GM23338 (cell line): ENCODE data around the gene NDUFV2. TPM values are rescaled to one million over a fixed set of nuclear protein-coding genes. Genes with fewer than 3 reads are reported as not detected.

Experiments
- ATAC-seq: fragments of 200-7000 bp; cut with Tn5 transposase; 3 replicates; pipeline ENCODE4 v1.9.1; 2020
- DNase-seq: peaks from one replicate; pipeline ENCODE4 v3.0.0-alpha.2; 2015; ENCODE audit warnings: low spot score
- H2AFZ ChIP-seq: fragments of 200-600 bp; sonication (generic); 2 replicates; pipeline ENCODE4 v1.8.0; 2016; ENCODE audit warnings: antibody characterized with exemption, mild to moderate bottlenecking, moderate library complexity
- H3F3A ChIP-seq: fragments of 200-600 bp; sonication (generic); replicated peaks from 2 replicates; pipeline ENCODE4 v1.8.0; 2017; ENCODE audit warnings: antibody characterized with exemption, mixed run types, low read depth
- H3K27ac ChIP-seq: fragments of 200-600 bp; sonication (generic); 2 replicates; pipeline ENCODE4 v1.6.1; 2016; ENCODE audit warnings: low read depth
- H3K27me3 ChIP-seq: fragments of 200-600 bp; sonication (generic); 2 replicates; pipeline ENCODE4 v1.8.0; 2016; ENCODE audit warnings: mild to moderate bottlenecking, mixed run types, moderate library complexity; ENCODE audit not compliant: insufficient read depth
- H3K36me3 ChIP-seq: fragments of 200-600 bp; sonication (generic); 2 replicates; pipeline ENCODE4 v1.8.0; 2016; ENCODE audit warnings: mild to moderate bottlenecking; ENCODE audit not compliant: insufficient read depth
- H3K4me1 ChIP-seq: fragments of 200-600 bp; sonication (generic); 2 replicates; pipeline ENCODE4 v1.8.0; 2016; ENCODE audit warnings: mild to moderate bottlenecking, moderate library complexity; ENCODE audit not compliant: insufficient read depth
- H3K4me2 ChIP-seq: fragments of 200-600 bp; sonication (generic); 2 replicates; pipeline ENCODE4 v1.7.1; 2017; ENCODE audit warnings: mixed run types
- H3K4me3 ChIP-seq: fragments of 200-600 bp; sonication (generic); 2 replicates; pipeline ENCODE4 v1.6.1; 2016; ENCODE audit warnings: mixed run types
- H3K79me2 ChIP-seq: fragments of 200-600 bp; sonication (generic); replicated peaks from 2 replicates; pipeline ENCODE4 v1.8.0; 2017; ENCODE audit warnings: mild to moderate bottlenecking; ENCODE audit not compliant: insufficient read depth
- H3K9me2 ChIP-seq: fragments of 200-600 bp; sonication (generic); 2 replicates; pipeline ENCODE4 v1.8.0; 2017; ENCODE audit not compliant: insufficient read depth
- H4K20me1 ChIP-seq: fragments of 200-600 bp; sonication (generic); replicated peaks from 2 replicates; pipeline ENCODE4 v1.8.0; 2017; ENCODE audit warnings: mild to moderate bottlenecking; ENCODE audit not compliant: insufficient read depth
- H3K27ac Mint-ChIP-seq: 2 replicates; pipeline ENCODE4 v1.8.0; 2020; ENCODE audit warnings: inconsistent platforms, mild to moderate bottlenecking, moderate library complexity, mixed read lengths
- H3K27me3 Mint-ChIP-seq: 3 replicates; pipeline ENCODE4 v1.8.0; 2022; ENCODE audit warnings: low read depth, mild to moderate bottlenecking, moderate library complexity, mixed read lengths, inconsistent platforms; ENCODE audit not compliant: insufficient read depth, poor library complexity
- H3K36me3 Mint-ChIP-seq: 3 replicates; pipeline ENCODE4 v1.8.0; 2021; ENCODE audit warnings: low read depth, mild to moderate bottlenecking, inconsistent platforms, moderate library complexity, mixed read lengths
- H3K4me1 Mint-ChIP-seq: 3 replicates; pipeline ENCODE4 v1.8.0; 2020; ENCODE audit warnings: mild to moderate bottlenecking, inconsistent platforms, mixed read lengths
- H3K4me3 Mint-ChIP-seq: 3 replicates; pipeline ENCODE4 v1.8.0; 2021; ENCODE audit warnings: moderate library complexity, mild to moderate bottlenecking, inconsistent platforms, mixed read lengths
- H3K9me3 Mint-ChIP-seq: 3 replicates; pipeline ENCODE4 v1.8.0; 2020; ENCODE audit warnings: moderate library complexity, mild to moderate bottlenecking, inconsistent platforms, mixed read lengths
- CREB1 ChIP-seq: fragments of 250-450 bp; sonication (Bioruptor Pico); IDR thresholded peaks from 2 replicates; pipeline ENCODE4 v1.5.0; 2020; ENCODE audit warnings: low read depth, mild to moderate bottlenecking, moderate library complexity
- NANOG ChIP-seq: IDR thresholded peaks from 2 replicates; pipeline ENCODE4 v1.6.1; 2016; ENCODE audit warnings: antibody characterized with exemption, borderline replicate concordance
- ZNF114 ChIP-seq: fragments of 250-450 bp; sonication (Bioruptor Pico); IDR thresholded peaks from 2 replicates; pipeline ENCODE4 v1.5.0; 2020; ENCODE audit warnings: mild to moderate bottlenecking, moderate library complexity
- ZNF331 ChIP-seq: fragments of 250-450 bp; sonication (Bioruptor Pico); IDR thresholded peaks from 2 replicates; pipeline ENCODE4 v1.5.0; 2020; ENCODE audit warnings: low read depth, mild to moderate bottlenecking, moderate library complexity
- polyA plus RNA-seq: library from polyadenylated mRNA; unstranded; fragments of >200 nt; fragmentation: Nextera tagmentation; extraction: Ambion mirVana; gene quantifications from 2 replicates; pipeline ENCODE4 v1.2.1, GENCODE V29; 2016
- total RNA-seq: library from RNA; depleted of rRNA; stranded (reverse); fragments of >200 nt; shearing (Covaris generic); gene quantifications from 2 replicates; pipeline ENCODE4 v1.2.3, GENCODE V29; 2014
- TF ChIP-seq, protein P1 (sequence below): fragments of 250-450 bp; sonication (Bioruptor Pico); IDR thresholded peaks from 2 replicates; pipeline ENCODE4 v1.5.0; 2020; ENCODE audit warnings: mild to moderate bottlenecking, moderate library complexity
- TF ChIP-seq, protein P2 (sequence below): IDR thresholded peaks from one replicate; pipeline ENCODE4 v1.6.1; 2018; ENCODE audit warnings: antibody characterized with exemption; ENCODE audit not compliant: unreplicated experiment
- TF ChIP-seq, protein P3 (sequence below): IDR thresholded peaks from 2 replicates; pipeline ENCODE4 v1.6.1; 2016; ENCODE audit warnings: antibody characterized with exemption

NDUFV2 gene
- total and polyA plus RNA-seq, 2 experiments from 2014 or later = 157 to 577 TPM

DNA sequence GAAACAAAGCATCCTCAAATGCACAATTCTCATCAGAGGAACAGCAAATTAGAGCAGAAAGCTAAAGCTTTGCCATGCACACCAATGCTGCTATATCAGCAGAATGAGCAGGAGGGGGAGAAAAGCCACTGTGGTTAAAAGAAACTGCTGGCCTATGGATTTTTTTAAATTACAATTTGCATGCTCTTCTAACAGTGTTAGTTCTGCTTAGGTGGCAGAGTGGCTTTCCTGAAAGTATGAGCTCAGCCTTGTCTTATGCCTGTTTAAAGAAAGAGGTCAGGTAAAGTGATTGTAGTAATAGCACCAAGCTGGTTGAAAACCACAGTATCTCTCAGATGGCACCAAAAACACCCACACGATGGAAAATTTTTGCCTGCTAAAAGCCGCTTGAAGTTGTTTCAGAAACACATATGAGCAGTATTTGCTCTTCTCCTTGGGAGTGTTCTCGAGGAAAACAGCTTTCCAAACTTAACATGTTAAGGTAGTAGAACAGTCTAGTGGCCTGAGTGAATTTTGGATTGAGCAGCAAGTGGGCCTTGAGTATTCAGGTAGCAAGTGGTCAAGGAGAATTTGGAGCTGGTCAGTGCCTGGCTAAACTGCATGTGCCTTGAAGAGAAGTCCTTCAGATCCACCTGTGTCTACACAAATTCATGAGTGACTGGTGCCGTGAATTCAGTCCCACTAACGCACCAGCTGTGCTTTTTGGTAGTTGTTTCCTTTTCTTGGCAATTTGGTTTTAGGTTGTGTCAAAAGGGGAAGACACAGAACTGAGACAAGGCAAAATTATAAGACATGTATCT is 19.6 kb upstream of the NDUFV2 start (continued):
- TF ChIP-seq, protein P1, sequence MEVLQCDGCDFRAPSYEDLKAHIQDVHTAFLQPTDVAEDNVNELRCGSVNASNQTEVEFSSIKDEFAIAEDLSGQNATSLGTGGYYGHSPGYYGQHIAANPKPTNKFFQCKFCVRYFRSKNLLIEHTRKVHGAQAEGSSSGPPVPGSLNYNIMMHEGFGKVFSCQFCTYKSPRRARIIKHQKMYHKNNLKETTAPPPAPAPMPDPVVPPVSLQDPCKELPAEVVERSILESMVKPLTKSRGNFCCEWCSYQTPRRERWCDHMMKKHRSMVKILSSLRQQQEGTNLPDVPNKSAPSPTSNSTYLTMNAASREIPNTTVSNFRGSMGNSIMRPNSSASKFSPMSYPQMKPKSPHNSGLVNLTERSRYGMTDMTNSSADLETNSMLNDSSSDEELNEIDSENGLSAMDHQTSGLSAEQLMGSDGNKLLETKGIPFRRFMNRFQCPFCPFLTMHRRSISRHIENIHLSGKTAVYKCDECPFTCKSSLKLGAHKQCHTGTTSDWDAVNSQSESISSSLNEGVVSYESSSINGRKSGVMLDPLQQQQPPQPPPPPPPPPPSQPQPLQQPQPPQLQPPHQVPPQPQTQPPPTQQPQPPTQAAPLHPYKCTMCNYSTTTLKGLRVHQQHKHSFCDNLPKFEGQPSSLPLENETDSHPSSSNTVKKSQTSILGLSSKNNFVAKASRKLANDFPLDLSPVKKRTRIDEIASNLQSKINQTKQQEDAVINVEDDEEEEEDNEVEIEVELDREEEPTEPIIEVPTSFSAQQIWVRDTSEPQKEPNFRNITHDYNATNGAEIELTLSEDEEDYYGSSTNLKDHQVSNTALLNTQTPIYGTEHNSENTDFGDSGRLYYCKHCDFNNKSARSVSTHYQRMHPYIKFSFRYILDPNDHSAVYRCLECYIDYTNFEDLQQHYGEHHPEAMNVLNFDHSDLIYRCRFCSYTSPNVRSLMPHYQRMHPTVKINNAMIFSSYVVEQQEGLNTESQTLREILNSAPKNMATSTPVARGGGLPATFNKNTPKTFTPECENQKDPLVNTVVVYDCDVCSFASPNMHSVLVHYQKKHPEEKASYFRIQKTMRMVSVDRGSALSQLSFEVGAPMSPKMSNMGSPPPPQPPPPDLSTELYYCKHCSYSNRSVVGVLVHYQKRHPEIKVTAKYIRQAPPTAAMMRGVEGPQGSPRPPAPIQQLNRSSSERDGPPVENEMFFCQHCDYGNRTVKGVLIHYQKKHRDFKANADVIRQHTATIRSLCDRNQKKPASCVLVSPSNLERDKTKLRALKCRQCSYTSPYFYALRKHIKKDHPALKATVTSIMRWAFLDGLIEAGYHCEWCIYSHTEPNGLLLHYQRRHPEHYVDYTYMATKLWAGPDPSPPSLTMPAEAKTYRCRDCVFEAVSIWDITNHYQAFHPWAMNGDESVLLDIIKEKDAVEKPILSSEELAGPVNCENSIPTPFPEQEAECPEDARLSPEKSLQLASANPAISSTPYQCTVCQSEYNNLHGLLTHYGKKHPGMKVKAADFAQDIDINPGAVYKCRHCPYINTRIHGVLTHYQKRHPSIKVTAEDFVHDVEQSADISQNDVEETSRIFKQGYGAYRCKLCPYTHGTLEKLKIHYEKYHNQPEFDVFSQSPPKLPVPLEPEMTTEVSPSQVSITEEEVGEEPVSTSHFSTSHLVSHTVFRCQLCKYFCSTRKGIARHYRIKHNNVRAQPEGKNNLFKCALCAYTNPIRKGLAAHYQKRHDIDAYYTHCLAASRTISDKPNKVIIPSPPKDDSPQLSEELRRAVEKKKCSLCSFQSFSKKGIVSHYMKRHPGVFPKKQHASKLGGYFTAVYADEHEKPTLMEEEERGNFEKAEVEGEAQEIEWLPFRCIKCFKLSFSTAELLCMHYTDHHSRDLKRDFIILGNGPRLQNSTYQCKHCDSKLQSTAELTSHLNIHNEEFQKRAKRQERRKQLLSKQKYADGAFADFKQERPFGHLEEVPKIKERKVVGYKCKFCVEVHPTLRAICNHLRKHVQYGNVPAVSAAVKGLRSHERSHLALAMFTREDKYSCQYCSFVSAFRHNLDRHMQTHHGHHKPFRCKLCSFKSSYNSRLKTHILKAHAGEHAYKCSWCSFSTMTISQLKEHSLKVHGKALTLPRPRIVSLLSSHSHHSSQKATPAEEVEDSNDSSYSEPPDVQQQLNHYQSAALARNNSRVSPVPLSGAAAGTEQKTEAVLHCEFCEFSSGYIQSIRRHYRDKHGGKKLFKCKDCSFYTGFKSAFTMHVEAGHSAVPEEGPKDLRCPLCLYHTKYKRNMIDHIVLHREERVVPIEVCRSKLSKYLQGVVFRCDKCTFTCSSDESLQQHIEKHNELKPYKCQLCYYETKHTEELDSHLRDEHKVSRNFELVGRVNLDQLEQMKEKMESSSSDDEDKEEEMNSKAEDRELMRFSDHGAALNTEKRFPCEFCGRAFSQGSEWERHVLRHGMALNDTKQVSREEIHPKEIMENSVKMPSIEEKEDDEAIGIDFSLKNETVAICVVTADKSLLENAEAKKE = no peak
- TF ChIP-seq, protein P2, sequence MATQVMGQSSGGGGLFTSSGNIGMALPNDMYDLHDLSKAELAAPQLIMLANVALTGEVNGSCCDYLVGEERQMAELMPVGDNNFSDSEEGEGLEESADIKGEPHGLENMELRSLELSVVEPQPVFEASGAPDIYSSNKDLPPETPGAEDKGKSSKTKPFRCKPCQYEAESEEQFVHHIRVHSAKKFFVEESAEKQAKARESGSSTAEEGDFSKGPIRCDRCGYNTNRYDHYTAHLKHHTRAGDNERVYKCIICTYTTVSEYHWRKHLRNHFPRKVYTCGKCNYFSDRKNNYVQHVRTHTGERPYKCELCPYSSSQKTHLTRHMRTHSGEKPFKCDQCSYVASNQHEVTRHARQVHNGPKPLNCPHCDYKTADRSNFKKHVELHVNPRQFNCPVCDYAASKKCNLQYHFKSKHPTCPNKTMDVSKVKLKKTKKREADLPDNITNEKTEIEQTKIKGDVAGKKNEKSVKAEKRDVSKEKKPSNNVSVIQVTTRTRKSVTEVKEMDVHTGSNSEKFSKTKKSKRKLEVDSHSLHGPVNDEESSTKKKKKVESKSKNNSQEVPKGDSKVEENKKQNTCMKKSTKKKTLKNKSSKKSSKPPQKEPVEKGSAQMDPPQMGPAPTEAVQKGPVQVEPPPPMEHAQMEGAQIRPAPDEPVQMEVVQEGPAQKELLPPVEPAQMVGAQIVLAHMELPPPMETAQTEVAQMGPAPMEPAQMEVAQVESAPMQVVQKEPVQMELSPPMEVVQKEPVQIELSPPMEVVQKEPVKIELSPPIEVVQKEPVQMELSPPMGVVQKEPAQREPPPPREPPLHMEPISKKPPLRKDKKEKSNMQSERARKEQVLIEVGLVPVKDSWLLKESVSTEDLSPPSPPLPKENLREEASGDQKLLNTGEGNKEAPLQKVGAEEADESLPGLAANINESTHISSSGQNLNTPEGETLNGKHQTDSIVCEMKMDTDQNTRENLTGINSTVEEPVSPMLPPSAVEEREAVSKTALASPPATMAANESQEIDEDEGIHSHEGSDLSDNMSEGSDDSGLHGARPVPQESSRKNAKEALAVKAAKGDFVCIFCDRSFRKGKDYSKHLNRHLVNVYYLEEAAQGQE = no peak

DNA sequence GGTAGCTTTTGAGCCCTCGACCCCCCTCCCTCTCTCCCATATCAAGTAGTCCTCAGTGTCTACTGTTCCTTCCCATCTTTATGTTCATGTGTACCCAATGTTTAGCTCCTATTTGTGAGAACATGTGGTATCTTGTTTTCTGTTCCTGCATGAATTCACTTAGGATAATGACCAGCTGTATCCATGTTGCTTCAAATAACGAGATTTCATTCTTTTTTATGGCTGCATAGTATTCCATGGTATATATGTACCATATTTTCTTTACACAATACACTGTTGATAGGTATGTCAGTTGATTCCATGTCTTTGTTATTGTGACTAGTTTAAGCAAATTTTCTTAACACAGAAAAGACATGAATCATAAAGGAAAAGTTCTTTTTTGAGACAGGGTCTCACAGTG is 16.5 kb upstream of the NDUFV2 start:
- no peaks in the 10 kb centered on the region for H3K9me2 ChIP-seq
- peaks cover 1% of the 10 kb centered on the region for H3K27me3 Mint-ChIP-seq
- TF ChIP-seq CREB1 (CRISPR knock-in tag) (no peak), NANOG (no peak), ZNF114 (no peak), ZNF331 (CRISPR knock-in tag) (no peak)
- TF ChIP-seq, protein P3, sequence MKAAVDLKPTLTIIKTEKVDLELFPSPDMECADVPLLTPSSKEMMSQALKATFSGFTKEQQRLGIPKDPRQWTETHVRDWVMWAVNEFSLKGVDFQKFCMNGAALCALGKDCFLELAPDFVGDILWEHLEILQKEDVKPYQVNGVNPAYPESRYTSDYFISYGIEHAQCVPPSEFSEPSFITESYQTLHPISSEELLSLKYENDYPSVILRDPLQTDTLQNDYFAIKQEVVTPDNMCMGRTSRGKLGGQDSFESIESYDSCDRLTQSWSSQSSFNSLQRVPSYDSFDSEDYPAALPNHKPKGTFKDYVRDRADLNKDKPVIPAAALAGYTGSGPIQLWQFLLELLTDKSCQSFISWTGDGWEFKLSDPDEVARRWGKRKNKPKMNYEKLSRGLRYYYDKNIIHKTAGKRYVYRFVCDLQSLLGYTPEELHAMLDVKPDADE = no peak
- no peaks in the 10 kb centered on the region for H3K4me1 Mint-ChIP-seq
- no peaks in the 10 kb centered on the region for H3K4me1 ChIP-seq
- DNase-seq = no peak
- no peak overlapping the region for H3K4me3 Mint-ChIP-seq
- no peak overlapping the region for H3K27ac Mint-ChIP-seq
- no peak overlapping the region for H3K4me3 ChIP-seq
- H3K27ac ChIP-seq = no peak overlapping the region
- no peaks in the 10 kb centered on the region for H3K36me3 ChIP-seq
- H3F3A ChIP-seq = no peaks in the 10 kb centered on the region
- H3K9me3 Mint-ChIP-seq = no peaks in the 10 kb centered on the region
- no peak for ATAC-seq
- H2AFZ ChIP-seq = no peak overlapping the region
- H3K79me2 ChIP-seq = no peaks in the 10 kb centered on the region
- H3K36me3 Mint-ChIP-seq = no peaks in the 10 kb centered on the region
- no peaks in the 10 kb centered on the region for H3K27me3 ChIP-seq
- no peaks in the 10 kb centered on the region for H4K20me1 ChIP-seq
- H3K4me2 ChIP-seq = no peak overlapping the region
